SKM-1 treated with dmso at 0.1 percent for 144 hours (cell line): ENCODE results near the gene ARID1A.
A peak's percentile ranks its signal among the peaks of the same experiment; 100 is the strongest.
"Not testable (repeated sequence)": the region's sequence is repeated elsewhere in the genome, so short reads cannot be mapped to it uniquely, and the experiment has no call there.

Source experiments
- DNase-seq: peaks from one replicate; lab custom pipeline; 2025; ENCODE audit not compliant: unreplicated experiment; lab: John Stamatoyannopoulos, UW

Gene ARID1A

DNA sequence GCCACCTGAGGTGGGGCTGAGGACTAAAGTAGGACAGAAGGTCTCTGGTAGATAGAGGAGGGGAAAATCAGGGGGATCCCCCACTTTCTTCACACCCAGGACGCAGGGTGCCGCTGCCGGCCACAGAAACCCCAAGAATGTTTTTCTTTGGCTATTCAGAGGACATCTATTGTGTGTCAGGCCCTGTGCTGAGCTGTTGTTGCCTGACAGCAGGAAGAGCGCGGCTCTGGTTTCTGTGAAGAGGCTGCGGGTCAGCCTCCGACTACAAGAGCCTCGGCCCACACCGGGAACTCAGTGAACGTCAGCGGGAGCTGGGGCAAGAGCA is 91.5 kb downstream of the ARID1A start:
- DNase-seq: no peak

DNA sequence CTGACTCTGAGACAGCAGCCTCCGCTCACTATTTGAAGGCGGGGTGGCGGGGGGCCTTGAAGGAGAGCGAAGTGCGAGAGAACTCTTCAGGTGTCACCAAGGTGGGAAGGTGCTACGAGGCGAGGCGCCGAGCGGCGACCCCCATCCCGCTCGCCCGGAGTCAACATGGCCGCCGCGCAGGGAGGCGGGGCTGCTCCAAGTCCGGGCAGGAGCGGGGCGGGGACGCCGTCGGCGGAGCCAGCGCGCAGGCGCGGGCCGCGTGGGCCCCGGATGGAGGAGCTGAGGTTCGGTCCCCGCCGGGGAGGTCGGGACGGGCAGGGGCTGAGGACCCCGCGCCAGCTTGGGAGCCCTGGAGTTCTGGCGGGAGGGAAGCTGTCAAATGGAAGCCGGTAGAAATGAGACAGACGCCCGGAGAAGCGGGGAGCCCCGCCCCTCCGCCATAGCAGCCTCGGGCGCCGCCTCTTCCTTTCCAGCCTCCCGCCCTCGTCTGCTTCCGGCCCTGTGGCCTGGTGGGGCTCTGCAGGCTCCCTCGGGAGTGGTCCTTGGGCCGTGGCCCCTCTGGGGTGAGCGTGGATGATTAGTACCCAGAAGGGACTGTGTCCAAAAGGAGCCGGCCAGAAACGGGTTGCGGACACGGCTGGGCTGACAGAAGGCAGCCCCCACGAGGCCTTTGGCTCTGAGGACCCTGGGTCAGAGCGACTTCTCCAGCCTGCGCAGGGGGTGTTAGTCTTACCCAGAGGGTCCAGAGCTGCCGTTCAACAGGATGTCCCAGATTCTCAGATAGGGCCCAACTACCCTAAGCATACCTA is 92.1 kb downstream of the ARID1A start, which contains the start of gene PIGV:
PIGV (plus strand) TSS at position 245 of the 809 bp plus-strand sequence. CDS start 2,866 bp downstream, outside the sequence.
- DNase-seq: peak; percentile 67

GRCh38 chr1:26788515-26788785 is 92.6 kb downstream of the ARID1A start:
- DNase-seq: no peak

DNA sequence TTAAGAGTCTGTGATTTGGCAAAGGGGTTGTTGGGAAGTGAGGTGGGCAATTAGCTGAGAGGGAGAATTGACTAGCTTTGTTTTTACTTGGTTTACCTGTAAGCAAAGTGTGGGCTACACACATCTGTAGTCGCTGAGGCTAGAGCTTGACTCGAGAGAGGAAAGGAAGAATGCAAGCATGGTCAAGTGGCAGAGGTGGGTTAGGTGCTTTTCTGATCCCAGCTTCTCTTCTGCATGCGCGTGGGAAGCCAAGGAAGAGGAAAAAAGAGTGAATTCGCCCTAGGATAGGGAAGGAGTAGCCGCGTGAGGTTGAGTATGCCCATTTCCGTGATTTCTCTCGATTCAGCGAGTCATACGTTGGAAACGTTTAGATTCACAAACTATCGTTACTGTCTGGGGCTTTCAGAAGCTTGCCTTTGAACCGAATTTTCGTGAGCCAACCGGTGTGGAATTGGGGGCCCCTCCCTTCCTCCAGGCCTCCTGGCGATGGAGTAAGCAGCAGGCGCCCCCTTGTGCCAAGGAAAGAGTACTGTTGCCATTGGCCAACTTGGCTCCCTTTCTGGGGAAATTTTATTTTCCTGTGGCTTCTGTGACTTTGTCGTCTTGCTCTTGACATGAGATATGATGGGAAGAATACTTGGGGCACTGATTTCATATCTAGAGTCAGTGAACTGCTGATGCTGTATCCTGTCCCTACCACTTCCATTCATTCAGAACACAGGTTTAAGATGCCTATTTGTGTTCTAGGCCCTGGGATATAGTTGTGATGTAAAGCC is 93.2 kb downstream of the ARID1A start:
- DNase-seq: peak; percentile 77

DNA sequence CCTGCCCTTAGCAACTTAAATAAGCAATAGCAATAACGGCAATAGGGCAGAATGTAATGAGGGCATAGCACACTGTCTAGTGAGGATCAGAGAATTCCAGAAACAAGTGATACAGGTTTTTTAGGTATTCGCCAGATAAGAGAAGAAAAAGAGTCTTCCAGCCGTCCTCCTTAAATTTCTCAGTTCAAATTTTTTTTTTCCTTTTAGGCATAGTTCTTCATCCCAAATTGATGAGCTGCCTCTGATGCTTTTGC is 93.7 kb downstream of the ARID1A start:
- no peak for DNase-seq

- no peak for DNase-seq
Measured at GRCh38 chr1:26789931-26790330, 94.1 kb downstream of the ARID1A start.

- no peak for DNase-seq
Measured at GRCh38 chr1:26790551-26790953, 94.7 kb downstream of the ARID1A start.

DNA sequence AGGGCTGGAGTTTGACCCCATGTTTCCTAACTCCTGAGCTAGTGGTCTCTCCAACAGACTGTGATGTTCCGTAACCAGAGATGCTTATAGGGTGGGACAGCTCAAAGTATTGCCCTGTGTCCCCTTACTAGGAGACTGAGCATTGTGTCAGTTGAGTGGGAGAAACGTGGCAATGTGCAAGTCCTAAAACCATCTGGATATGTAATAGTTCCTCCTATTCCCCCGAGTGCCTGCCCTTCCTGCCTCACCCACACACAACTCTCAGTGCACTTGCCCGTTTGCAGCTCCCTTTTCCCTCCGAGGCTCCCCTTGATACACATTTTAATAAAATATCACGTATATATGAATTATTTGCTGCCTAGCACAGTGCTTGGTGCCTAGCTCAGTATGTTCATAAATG is 95.3 kb downstream of the ARID1A start:
- DNase-seq: no peak

DNA sequence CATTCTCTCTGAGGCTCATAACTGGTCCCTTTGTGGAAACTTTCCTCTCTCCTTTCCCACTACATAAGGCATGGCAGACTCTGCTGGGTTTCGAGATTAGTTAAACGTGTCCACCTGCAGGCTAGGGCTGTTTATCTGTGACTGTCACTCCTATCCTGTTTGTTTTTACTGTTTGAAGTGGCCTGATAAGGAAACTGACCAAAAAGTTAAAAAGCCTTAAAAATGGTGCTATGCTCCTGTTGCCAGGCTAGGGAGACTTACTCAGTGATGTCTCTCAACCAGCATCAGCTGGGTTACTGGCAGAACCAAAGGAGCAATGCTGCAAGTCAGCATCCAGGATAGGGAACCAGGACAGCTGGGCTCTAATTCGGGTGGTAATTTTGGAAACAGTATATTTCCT is 95.8 kb downstream of the ARID1A start:
- no peak for DNase-seq

- no peak for DNase-seq
Measured at GRCh38 chr1:26792924-26793323, 97.1 kb downstream of the ARID1A start.

DNA sequence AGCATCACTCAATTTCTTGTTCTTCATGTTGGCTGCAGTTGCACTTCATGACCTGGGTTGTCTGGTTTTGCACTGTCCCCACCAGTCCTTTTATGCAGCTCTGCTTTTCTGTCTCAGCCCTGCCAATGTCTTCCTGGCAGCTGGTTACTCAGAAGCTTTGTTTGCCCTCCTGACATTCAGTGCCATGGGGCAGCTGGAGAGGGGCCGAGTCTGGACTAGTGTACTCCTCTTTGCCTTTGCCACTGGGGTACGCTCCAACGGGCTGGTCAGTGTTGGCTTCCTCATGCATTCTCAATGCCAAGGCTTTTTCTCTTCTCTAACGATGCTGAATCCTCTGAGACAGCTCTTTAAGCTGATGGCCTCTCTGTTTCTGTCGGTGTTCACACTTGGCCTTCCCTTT is 98.6 kb downstream of the ARID1A start:
- DNase-seq: no peak

DNA sequence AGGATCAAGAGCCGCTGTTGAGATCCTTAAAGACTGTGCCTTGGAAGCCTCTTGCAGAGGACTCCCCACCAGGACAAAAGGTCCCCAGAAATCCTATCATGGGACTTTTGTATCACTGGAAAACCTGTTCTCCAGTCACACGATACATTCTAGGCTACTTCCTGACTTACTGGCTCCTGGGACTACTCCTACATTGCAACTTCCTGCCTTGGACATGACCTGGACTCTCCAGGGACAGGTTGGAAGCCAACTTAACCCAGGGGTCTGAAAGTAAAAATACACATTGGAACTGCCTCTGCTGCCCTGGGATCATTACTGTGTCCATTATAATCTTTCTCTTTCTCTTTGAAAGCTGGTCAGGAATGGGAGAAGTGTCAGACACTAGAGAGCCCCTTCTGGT is 101.8 kb downstream of the ARID1A start:
- no peak for DNase-seq

GRCh38 chr1:26799479-26800142 is 103.8 kb downstream of the ARID1A start:
- DNase-seq: no peak

GRCh38 chr1:26803932-26804331 is 108.1 kb downstream of the ARID1A start:
- DNase-seq: not testable (repeated sequence)

DNA sequence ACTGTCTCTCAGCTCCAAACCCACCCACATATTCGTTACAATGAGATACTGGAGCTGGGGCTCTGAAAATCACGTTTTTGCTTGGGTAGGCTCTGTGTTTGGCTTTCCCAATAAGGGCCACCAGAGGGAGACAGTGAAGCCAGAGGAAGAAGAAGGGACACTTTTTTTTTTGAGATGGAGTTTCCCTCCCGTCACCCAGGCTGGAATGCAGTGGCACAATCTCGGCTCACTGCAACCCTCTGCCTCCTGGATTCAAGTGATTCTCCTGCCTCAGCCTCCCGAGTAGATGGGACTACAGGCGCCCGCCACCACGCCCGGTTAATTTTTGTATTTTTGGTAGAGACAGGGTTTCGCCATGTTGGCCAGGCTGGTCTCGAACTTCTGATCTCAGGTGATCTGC is 114.3 kb downstream of the ARID1A start:
- DNase-seq: peak; percentile 59

DNA sequence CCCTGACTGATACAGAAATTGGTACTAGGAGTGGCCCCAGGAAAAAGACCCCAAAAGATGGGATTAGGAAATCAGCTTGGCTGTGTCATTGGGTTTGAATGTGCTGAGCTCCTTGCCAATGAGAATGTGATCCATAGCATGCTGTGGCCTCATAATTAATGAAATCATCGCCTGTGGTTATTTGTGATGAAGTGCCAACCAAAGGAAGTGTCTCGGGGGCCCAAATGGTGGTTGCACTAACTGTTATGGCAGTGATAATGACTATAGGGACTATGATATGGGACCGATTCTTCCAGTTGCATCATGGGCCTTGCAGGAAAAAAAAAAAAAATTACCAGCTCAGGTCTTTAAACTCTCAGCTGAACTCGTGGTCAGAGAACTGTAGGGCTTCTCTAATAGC is 115.2 kb downstream of the ARID1A start:
- DNase-seq: no peak

- no peak for DNase-seq
Measured at GRCh38 chr1:26811708-26812107, 115.9 kb downstream of the ARID1A start.

GRCh38 chr1:26814377-26814776 is 118.6 kb downstream of the ARID1A start:
- DNase-seq: no peak

DNA sequence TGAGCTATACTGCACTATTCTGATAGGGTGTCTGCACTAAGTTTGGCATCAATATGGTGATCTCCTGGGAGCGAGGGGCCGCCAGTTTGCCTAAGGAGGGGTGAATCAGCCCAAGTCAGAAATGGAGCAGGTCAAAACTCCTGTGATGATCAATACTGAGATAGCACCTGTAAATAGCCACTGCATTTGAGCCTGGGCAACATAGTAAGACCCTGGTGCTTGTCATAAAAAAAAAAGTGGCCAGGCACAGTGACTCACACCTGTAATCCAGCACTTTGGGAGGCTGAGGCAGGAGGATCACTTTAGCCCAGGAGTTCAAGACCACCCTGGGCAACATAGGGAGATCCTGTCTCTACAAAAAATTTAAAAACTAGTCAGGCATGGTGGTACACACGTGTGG is 119.1 kb downstream of the ARID1A start:
- no peak for DNase-seq

- peak; percentile 91 for DNase-seq
Measured at GRCh38 chr1:26820784-26821269, 125.0 kb downstream of the ARID1A start.

DNA sequence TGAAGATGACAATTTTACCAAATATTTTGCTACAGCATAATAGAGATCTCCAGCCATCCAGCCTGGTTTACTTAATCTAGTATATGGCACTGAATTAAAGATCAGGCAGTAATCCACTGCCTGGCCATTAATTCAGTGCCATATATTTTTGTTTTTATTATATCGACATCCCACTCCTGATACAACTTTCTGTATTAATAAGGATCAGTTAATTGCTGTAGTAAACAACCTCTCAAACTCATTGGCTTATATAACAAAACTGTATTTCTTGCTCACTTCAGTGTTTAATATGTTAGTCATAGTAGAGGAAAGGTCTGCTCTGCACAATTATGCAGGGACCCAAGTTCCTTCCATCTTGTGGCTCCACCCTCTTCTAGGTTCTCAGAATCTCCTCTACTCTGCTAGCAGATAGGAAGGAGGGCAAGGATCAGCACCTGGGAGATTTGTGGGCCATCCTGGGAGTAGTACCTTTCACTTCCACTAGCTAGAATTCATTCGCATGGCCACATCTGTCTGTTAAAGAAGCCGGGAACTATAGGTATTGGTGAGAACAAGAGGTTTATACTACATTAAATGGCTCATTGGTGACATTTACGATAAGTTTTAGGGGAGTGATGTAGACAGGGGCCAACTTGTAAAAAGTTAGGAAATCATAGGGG is 127.1 kb downstream of the ARID1A start:
- DNase-seq: no peak

- no peak for DNase-seq
Measured at GRCh38 chr1:26824731-26825130, 128.9 kb downstream of the ARID1A start.
